K562 (cell line): Measurements from ENCODE around the gene SPATA33. TPM values are rescaled to one million over a fixed set of nuclear protein-coding genes. Genes with fewer than 3 reads are reported as not detected.
"Not testable (repeated sequence)": the region's sequence is repeated elsewhere in the genome, so short reads cannot be mapped to it uniquely, and the experiment has no call there.

Source experiments
- ATAC-seq: fragments of 200-7000 bp; cut with Tn5 transposase; 3 replicates; pipeline ENCODE4 v1.9.1; 2020; ENCODE audit warnings: moderate library complexity
- BruUV-seq: library from RNA; stranded (reverse); fragments of 400-500 nt; replicated peaks from 2 replicates; lab custom pipeline; 2021; lab: Mats Ljungman, UMichigan
- CTCF ChIA-PET: fragments of 300-600 bp; formaldehyde crosslinking; extraction: SDS; loops from one replicate; lab custom pipeline; 2021; ENCODE audit warnings: low intra/inter-chr PET ratio; lab: Yijun Ruan, JAX
- POLR2A ChIA-PET: fragments of 300-600, 350-650 bp; sonication (Branson Sonifier 250); formaldehyde crosslinking; extraction: SDS; loops from one replicate; lab custom pipeline; 2021; ENCODE audit warnings: antibody characterized with exemption, inconsistent platforms; lab: Yijun Ruan, JAX
- DNase-seq, 4 experiments: peaks; one replicate each; pipeline versions ENCODE4 v3.0.0 to v3.0.0-alpha.2; 2011 to 2018; ENCODE audit warnings: low spot score in 3 of 4, mixed read lengths in 3 of 4; ENCODE audit errors: extremely low read depth in 1 of 4
- FAIRE-seq: peaks from 2 replicates; lab custom pipeline; 2011; peaks lifted over from hg19 to GRCh38; lab: Jason Lieb, UNC
- H2AFZ ChIP-seq: 2 replicates; pipeline ENCODE4 v1.6.0; 2011; ENCODE audit warnings: low read depth, low read length, control low read depth, inconsistent platforms
- H3K27ac ChIP-seq: fragments of 200-600 bp; 3 replicates; pipeline ENCODE4 v1.8.0; 2011; ENCODE audit warnings: low read depth, mild to moderate bottlenecking, control low read depth, inconsistent platforms, low read length, moderate library complexity, mixed read lengths; ENCODE audit errors: extremely low read depth
- H3K27me3 ChIP-seq, 2 experiments: fragments of 300-600 bp in 1 of 2; 2 replicates in 1 of 2; 3 replicates in 1 of 2; pipeline versions ENCODE4 v1.6.0 to v1.8.0; 2011; ENCODE audit warnings: inconsistent platforms in 2 of 2, low read length in 2 of 2, mild to moderate bottlenecking in 1 of 2, mixed read lengths in 1 of 2, moderate library complexity in 1 of 2; ENCODE audit not compliant: control insufficient read depth in 2 of 2, insufficient read depth in 2 of 2
- H3K36me3 ChIP-seq: fragments of 300-600 bp; 3 replicates; pipeline ENCODE4 v1.8.0; 2011; ENCODE audit warnings: mild to moderate bottlenecking, low read length, inconsistent platforms; ENCODE audit not compliant: control insufficient read depth, insufficient read depth
- H3K4me1 ChIP-seq, 2 experiments: fragments of 200-600 bp in 1 of 2; replicated peaks in 1 of 2; 2 replicates in 1 of 2; 3 replicates in 1 of 2; pipeline versions ENCODE4 v1.5.1 to v1.8.0; 2011; ENCODE audit warnings: inconsistent platforms in 2 of 2, low read length in 2 of 2, mild to moderate bottlenecking in 1 of 2, mixed read lengths in 1 of 2, moderate library complexity in 1 of 2; ENCODE audit not compliant: control insufficient read depth in 2 of 2, insufficient read depth in 2 of 2
- H3K4me2 ChIP-seq: 2 replicates; pipeline ENCODE4 v1.6.1; 2011; ENCODE audit warnings: low read length, control low read depth, inconsistent platforms, mixed read lengths; ENCODE audit not compliant: insufficient read depth
- H3K4me3 ChIP-seq: fragments of 200-600 bp; sonication (generic), shearing (Covaris generic); 2 replicates; pipeline ENCODE4 v1.5.1; 2016; ENCODE audit warnings: control low read depth, inconsistent platforms
- H3K79me2 ChIP-seq: fragments of 200-600 bp; 3 replicates; pipeline ENCODE4 v1.8.0; 2011; ENCODE audit warnings: low read length, inconsistent platforms; ENCODE audit not compliant: control insufficient read depth, insufficient read depth
- H3K9ac ChIP-seq, 2 experiments: 2 replicates each; pipeline versions ENCODE4 v1.6.0 to v1.6.1; 2011; ENCODE audit warnings: low read depth in 2 of 2, low read length in 2 of 2, control low read depth in 1 of 2, inconsistent platforms in 1 of 2, mild to moderate bottlenecking in 1 of 2, mixed read lengths in 1 of 2; ENCODE audit not compliant: insufficient read depth in 1 of 2
- H3K9me1 ChIP-seq: one replicate; pipeline ENCODE4 v1.6.0; 2011; ENCODE audit warnings: inconsistent platforms, mild to moderate bottlenecking, low read length, moderate library complexity; ENCODE audit not compliant: control insufficient read depth, insufficient read depth
- H3K9me3 ChIP-seq: replicated peaks from 2 replicates; pipeline ENCODE4 v1.5.1; 2011; ENCODE audit warnings: low read depth, low read length, inconsistent platforms; ENCODE audit not compliant: control insufficient read depth, insufficient read depth
- H4K20me1 ChIP-seq: replicated peaks from 2 replicates; pipeline ENCODE4 v1.6.1; 2011; ENCODE audit warnings: low read length, inconsistent platforms, mixed read lengths; ENCODE audit not compliant: control insufficient read depth, insufficient read depth
- HNRNPL ChIP-seq: fragments of 200-400 bp; formaldehyde crosslinking; IDR thresholded peaks from 2 replicates; pipeline ENCODE4 v1.6.1; 2017; ENCODE audit warnings: low read depth, mild to moderate bottlenecking, low read length
- NEUROD1 ChIP-seq: fragments of 150-350 bp; IDR thresholded peaks from 2 replicates; pipeline ENCODE4 v1.6.1; 2014; ENCODE audit warnings: borderline replicate concordance, low read length, low read depth; ENCODE audit not compliant: partially characterized antibody
- NFATC3 ChIP-seq: fragments of 450-650 bp; IDR thresholded peaks from 2 replicates; pipeline ENCODE4 v1.6.1; 2017; ENCODE audit warnings: mild to moderate bottlenecking
- POLR2A ChIP-seq: fragments of 450-650 bp; conservative IDR thresholded peaks from 2 replicates; pipeline ENCODE4 v1.6.1; 2016
- POLR2G ChIP-seq: fragments of 200-400 bp; formaldehyde crosslinking; IDR thresholded peaks from 2 replicates; pipeline ENCODE4 v1.6.1; 2017; ENCODE audit warnings: low read depth, mild to moderate bottlenecking, antibody characterized with exemption, low read length, moderate library complexity
- RBFOX2 ChIP-seq: fragments of 200-400 bp; formaldehyde crosslinking; IDR thresholded peaks from 2 replicates; pipeline ENCODE4 v1.6.1; 2017; ENCODE audit warnings: low read depth, mild to moderate bottlenecking, low read length, moderate library complexity
- RBM22 ChIP-seq: fragments of 200-400 bp; formaldehyde crosslinking; IDR thresholded peaks from 2 replicates; pipeline ENCODE4 v1.6.1; 2018; ENCODE audit warnings: low read length, low read depth; ENCODE audit not compliant: poor library complexity, severe bottlenecking
- SUPT5H ChIP-seq: fragments of 450-650 bp; IDR thresholded peaks from 2 replicates; pipeline ENCODE4 v1.6.1; 2016
- WGBS: fragments of 100-300 bp; shearing (Covaris generic); methylation state at CpG from one replicate; pipeline ENCODE4 v1.1.6; 2016; ENCODE audit warnings: low coverage, mixed read lengths; ENCODE audit not compliant: insufficient coverage; ENCODE audit errors: missing lambda C conversion rate; 5-methylcytosine and 5-hydroxymethylcytosine counted together
- in situ Hi-C: fragments of 300-500 bp; cut with MboI; formaldehyde crosslinking; loops from 4 replicates; pipeline ENCODE4 v1.15.0; 2018; ENCODE audit warnings: inconsistent platforms, mixed read lengths
- intact Hi-C: fragments of 100-400 bp; cut with micrococcal nuclease; formaldehyde crosslinking; loops from 2 replicates; pipeline ENCODE4 v1.14.2; 2022
- polyA plus RNA-seq, 8 experiments: library from polyadenylated mRNA; depleted of rRNA in 4 of 8; stranded (reverse) in 5 of 8; unstranded in 3 of 8; fragments of >200 nt; fragmentation: Nextera tagmentation in 2 of 8; fragmentation: Illumina TruSeq in 1 of 8; extraction: Ambion mirVana in 2 of 8; extraction: Trizol in 1 of 8; gene quantifications; 2 replicates each; pipeline versions ENCODE4 v1.2.1 to v1.2.3, GENCODE V29; 2011 to 2014; ENCODE audit warnings: inconsistent platforms in 1 of 8, missing spikeins in 1 of 8
- total RNA-seq, 7 experiments: library from RNA; depleted of rRNA in 6 of 7; stranded (reverse); fragments of >200 nt in 6 of 7; fragmentation: Illumina TruSeq in 2 of 7; extraction: Trizol in 2 of 7; gene quantifications; 2 replicates each; pipeline versions ENCODE4 v1.2.1 to v1.2.3, GENCODE V29; 2011 to 2021; ENCODE audit warnings: low replicate concordance in 1 of 7
- TF ChIP-seq, protein P1 (sequence below): sonication (generic); formaldehyde crosslinking; IDR thresholded peaks from 2 replicates; pipeline ENCODE4 v1.8.1; 2023; ENCODE audit warnings: mild to moderate bottlenecking, missing genetic modification reagents

SPATA33 gene
- total and polyA plus RNA-seq, 9 of the 15 experiments (the other 6 are each of a cell fraction or from before 2014, with no cell fraction given) = 4.0 to 20.0 (median 11.8) TPM

DNA sequence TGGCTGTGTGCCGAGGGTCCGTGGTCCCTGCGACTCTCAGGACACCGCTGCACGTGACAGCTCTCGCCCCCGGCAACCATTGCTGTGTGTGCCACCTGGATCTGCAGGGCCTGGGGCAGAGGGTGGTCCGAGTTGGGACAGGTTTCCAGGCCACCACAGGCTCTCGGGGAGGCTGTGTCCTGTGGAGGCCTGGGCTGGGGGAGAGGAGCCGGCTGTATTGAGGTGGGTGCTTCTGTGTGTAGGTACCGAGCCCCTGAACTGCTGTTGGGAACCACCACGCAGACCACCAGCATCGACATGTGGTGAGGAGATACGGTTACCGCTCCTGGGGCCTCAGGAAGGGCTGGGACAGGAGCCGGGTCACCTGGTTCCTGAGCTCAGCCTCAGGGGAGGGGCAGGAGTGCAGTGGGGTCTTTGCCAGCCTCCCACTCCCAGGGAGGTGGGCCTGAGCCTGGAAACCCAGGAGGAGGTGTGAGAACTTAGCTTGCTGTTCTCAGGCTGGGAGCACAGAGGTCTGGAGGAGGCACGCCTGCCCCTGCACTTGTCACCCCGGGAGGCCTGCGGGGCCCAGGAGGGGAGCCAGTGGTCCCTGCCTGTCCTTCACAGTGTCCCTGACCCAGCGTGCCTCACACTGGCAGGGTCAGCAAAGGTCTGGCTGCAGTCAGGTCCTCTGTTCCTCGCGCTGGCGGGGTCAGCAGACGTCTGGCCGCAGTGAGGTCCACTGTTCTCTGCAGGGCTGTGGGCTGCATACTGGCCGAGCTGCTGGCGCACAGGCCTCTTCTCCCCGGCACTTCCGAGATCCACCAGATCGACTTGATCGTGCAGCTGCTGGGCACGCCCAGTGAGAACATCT lies 36.5 kb downstream of the SPATA33 start:
- BruUV-seq = no TSS peak
- H4K20me1 ChIP-seq = no peaks in the 10 kb centered on the region
- no peak overlapping the region for H3K4me3 ChIP-seq
- H3K9me3 ChIP-seq = no peaks in the 10 kb centered on the region
- in situ Hi-C loops (no loop called here), intact Hi-C loops (no loop called here)
- TF ChIP-seq POLR2G (peak; percentile 59; the same call in 1 of the 2 replicates), RBM22 (peak; percentile 71), RBFOX2 (peak; percentile 32; the same call in 1 of the 2 replicates), HNRNPL (peak; percentile 61; the same call in 1 of the 2 replicates), SUPT5H (0 out of 2 replicates have a peak, but pooled peaks have one; percentile 36), NEUROD1 (no peak), POLR2A (peak; percentile 58), NFATC3 (no peak)
- TF ChIP-seq, protein P1, sequence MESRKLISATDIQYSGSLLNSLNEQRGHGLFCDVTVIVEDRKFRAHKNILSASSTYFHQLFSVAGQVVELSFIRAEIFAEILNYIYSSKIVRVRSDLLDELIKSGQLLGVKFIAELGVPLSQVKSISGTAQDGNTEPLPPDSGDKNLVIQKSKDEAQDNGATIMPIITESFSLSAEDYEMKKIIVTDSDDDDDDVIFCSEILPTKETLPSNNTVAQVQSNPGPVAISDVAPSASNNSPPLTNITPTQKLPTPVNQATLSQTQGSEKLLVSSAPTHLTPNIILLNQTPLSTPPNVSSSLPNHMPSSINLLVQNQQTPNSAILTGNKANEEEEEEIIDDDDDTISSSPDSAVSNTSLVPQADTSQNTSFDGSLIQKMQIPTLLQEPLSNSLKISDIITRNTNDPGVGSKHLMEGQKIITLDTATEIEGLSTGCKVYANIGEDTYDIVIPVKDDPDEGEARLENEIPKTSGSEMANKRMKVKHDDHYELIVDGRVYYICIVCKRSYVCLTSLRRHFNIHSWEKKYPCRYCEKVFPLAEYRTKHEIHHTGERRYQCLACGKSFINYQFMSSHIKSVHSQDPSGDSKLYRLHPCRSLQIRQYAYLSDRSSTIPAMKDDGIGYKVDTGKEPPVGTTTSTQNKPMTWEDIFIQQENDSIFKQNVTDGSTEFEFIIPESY (CRISPR knock-in tag) = peak; percentile 30; the same call in 1 of the 2 replicates
- DNase-seq (no peak), ATAC-seq (no peak), FAIRE-seq (no peak)
- peaks cover 3% of the 10 kb centered on the region; the same call in 2 of the 3 replicates for H3K79me2 ChIP-seq
- ChIA-PET CTCF (no interaction called here), POLR2A (interaction anchor here (0.6 to 1.5 kb wide), 5 partner anchors 7 to 117 kb away, joined by 3 to 8 read pairs (median 3); partner anchors contain the start of gene CDK10)
- H3K4me2 ChIP-seq = no peak overlapping the region
- peaks cover 0 to 50% of the 10 kb centered on the region in 2 experiments; a peak in 3 of 5 replicates for H3K4me1 ChIP-seq
- H3K9me1 ChIP-seq = peaks cover 11% of the 10 kb centered on the region
- 91% methylated on average over 31 of the region's 32 CpGs for WGBS
- no peak overlapping the region for H2AFZ ChIP-seq
- 0 out of 4 replicates have a peak overlapping the region, but pooled peaks of 1 of the 2 experiments have one; percentile 40 for H3K9ac ChIP-seq
- no peak overlapping the region for H3K27ac ChIP-seq
- no peaks in the 10 kb centered on the region for H3K27me3 ChIP-seq
- H3K36me3 ChIP-seq = peaks cover 83% of the 10 kb centered on the region

DNA sequence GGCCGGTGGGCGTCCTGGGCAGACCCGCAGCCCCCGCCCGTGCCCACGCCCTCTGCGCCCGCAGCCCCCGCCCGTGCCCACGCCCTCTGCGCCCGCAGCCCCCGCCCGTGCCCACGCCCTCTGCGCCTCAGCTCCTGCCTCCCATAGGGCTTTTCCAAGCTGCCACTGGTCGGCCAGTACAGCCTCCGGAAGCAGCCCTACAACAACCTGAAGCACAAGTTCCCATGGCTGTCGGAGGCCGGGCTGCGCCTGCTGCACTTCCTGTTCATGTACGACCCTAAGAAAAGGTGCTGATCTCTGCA lies 37.1 kb downstream of the SPATA33 start:
- H3K9ac ChIP-seq, H3K4me3 ChIP-seq, CTCF ChIA-PET, H3K79me2 ChIP-seq, intact Hi-C loops, H3K9me3 ChIP-seq, H2AFZ ChIP-seq, H3K27me3 ChIP-seq, H3K4me2 ChIP-seq, H4K20me1 ChIP-seq, ATAC-seq, in situ Hi-C loops, H3K27ac ChIP-seq, DNase-seq, BruUV-seq, FAIRE-seq: not testable (repeated sequence)
- peaks cover 1 to 56% of the 10 kb centered on the region in 2 experiments; a peak in 4 of 5 replicates for H3K4me1 ChIP-seq
- peaks cover 79% of the 10 kb centered on the region for H3K36me3 ChIP-seq
- POLR2A ChIA-PET = interaction anchor here (0.6 to 1.5 kb wide), 3 partner anchors 8 to 11 kb away, joined by 3 to 8 read pairs (median 3); partner anchors contain the start of gene CDK10
- 85% methylated on average over 6 of the region's 23 CpGs for WGBS
- peaks cover 11% of the 10 kb centered on the region for H3K9me1 ChIP-seq
